HG02943 (cell line): Measurements from ENCODE around the gene TSHZ2.

Source experiments
- ATAC-seq: cut with Tn5 transposase; IDR thresholded peaks from one replicate; pipeline ENCODE4 v1.9.1; 2021; ENCODE audit warnings: mild to moderate bottlenecking, low read depth, moderate library complexity; ENCODE audit not compliant: unreplicated experiment

Gene TSHZ2

GRCh38 chr20:53183181-53183580 lies 211.0 kb downstream of the TSHZ2 start:
- no peak for ATAC-seq

DNA sequence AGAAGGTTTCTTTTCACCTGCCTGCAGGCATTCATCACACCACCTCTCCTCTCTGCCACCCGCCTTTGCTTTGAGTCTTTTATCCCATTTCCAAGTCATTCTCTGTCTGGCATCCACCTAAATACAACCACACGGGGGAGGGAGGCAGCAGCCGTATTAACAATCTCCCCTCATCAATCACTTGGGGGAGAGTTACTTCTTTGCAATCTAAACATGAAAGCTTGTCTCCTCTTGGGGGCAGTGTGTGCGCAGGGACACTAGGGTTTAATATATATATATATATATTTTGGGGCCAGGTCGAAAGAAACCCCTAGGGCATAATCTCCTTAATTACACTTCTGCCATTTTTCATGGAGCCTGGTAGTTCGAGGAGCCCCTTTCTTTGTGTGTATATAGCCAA lies 214.5 kb downstream of the TSHZ2 start:
- no peak for ATAC-seq

DNA sequence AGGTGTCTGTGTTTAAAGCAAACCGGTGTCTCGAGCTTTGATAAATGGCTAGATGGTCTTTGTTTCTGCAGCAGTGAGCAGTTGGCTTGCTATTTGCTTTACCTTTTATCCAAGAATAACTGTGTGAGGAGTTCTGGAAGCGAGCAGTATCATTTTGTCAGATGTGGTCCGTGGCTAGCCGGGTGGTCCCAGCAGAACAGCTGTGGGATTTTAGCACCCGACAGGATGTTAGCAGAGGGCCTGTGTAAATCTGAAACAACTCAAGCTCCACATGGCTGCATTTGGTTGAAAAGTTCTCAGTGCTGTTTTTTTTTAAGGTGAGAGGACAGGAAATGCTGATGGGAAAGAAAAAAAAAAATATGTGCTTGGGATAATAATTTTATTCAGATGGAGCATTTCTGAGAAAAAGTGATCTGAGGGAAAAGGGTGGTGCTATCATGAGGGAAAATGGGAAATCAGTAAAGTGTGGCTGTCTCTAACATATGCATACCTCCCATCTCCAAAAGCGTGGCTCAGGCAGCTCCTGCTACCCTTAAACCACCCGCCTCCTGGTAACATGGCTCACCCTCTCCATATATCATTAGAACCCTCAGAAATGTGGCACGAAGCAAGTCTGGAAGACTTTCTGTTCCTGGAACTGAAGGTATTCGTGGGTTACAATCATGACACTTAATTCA lies 215.4 kb downstream of the TSHZ2 start:
- no peak for ATAC-seq

- ATAC-seq: no peak
Measured at GRCh38 chr20:53190225-53190624, 218.1 kb downstream of the TSHZ2 start.

DNA sequence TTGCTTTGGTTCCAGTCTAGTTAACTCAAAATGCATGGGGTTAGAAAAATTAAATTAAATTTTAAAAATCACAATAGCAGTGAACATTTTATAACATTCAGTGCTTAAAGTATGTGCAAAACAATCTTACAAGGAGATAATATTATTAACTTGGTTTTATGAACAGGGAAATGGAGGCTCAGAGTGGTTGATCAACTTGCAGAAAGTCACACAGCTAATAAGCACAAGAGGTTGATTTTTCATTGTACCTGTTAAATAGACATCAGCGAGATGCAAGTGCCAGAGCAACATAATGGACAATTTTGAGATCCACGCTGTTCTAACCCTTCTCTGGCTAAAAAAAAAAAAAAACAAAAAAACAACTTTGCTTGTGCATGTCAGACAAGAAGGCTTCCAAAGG lies 219.8 kb downstream of the TSHZ2 start:
- ATAC-seq: no peak

DNA sequence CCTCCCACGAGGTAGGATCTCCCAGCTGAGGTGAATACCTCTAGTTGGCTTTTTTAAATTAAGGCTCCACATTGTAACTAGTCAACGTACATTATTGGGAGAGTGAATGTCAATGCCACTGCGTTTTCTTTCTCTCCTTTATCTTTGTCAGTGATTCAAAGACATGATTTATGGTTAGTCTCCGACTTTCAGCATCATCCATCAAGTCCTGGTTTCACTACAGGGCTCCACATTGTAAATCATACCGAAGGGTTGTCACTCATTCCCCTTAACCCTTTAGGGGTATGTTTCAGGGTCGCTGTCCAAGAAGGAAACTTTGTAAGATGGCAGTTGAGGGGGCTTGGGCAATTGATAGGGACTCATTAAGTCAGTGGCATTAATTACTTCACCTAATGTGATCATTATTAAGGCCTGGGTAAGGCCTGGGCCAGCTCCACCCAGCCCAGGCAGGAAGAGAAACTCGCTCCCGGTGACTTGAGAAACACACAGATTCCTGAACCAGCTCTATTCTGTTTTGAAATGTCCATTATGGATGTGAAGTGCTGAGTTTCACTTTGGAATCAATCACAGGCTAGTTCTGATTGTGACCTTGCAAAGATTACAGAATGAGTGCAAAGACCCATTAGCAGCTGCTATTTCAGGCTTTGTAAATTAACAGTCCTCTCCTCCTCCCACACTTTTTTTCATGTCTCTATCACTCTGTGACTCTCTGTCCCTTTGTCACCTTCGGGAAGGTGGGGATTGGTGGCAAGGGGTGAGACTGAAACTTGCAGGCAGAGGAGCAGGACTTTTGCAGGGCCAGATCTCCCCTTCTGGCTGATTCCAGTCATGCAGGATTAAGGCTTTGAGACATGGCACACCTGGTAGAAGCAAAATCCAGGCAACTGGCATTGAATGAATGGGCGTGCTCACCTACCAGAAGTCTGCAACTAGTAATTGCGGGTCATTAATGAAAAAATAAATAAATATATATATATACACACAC lies 222.4 kb downstream of the TSHZ2 start:
- no peak for ATAC-seq

DNA sequence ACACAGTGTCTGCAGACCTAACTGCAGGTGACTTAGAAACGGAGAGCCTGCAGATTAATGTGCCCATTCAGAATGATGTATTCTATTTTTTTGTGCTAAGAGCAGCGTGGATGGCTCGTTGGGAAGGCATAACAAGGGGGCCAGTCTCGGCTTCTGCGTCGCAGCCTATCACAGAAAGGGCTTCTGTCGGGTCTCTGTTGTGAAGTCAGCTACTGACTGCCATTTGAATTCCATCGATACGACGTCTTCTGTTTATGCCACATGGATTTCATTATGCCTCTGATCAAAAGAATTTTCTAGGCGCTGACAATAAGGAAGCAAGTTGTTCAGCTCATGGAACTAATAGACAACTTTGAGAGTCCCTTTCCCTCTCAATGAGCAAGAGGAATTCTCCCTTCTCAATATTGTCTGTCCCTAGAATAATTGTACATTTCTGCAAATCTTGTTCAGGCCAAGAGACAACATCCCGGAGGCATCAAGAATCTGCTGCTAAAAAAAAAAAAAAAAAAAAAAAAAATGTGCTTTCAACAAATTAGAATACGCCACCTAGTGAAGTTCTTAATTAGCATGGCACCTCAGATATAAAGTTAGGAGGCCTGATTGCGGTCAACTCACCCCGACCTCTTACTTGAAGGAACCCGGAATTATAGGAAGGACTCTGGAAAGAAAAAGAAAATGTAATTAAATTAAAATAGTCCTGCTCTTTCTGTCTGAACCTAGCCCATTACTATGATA lies 223.9 kb downstream of the TSHZ2 start:
- no peak for ATAC-seq

- no peak for ATAC-seq
Measured at GRCh38 chr20:53201588-53201987, 229.4 kb downstream of the TSHZ2 start.

DNA sequence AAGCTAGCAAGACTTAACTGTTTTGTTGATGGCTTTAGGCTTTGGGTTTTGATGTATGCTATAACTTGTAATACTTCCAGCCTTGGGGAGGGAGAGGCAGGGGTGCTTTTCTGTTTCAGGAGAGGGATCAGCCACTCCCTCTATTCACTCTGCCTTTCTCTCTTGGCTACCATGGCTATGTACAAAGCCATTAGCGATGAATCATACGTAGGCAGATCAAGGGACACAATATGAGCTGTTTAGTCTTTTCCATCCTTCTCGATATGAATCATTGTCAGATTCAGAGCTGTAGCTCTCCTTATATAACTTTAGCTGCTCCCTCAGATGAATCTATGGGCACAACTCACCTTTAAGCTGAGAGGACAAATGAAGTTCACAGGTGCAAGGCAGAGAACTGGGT lies 230.6 kb downstream of the TSHZ2 start:
- ATAC-seq: no peak

- no peak for ATAC-seq
Measured at GRCh38 chr20:53205046-53205445, 232.9 kb downstream of the TSHZ2 start.

DNA sequence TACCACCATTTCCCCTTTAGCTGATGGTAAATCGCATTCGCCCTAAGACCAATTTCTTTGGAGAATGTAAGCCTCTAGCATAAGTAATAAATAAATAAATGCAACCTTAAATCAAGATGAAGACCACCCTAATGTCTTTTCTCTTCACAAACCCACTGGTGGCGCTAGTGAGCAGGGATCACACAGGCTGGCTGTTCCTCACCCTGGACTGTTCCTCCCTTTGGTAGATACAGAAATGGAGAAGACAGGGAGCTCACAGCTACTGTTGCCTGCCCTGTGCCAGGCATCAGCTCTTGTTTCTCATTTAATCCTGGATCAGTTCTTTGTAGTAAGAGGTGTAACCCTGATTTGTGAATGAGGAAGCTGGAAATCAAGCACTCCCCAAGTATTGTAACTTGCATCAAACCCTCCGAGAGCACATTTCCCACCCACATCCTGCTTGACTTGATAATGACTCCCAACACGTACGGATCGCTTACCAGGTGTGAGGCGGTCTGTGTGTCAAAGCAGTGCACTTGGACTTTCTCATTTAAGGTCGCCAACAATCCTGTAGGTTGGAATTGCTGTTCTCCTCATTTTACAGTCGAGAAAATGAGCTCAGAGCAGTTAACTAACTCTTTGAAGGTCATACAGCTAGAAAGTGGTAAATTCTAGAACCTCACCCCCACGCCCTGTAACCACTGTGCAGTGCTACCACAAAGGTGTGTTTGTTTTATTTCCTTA lies 236.1 kb downstream of the TSHZ2 start:
- ATAC-seq: no peak

DNA sequence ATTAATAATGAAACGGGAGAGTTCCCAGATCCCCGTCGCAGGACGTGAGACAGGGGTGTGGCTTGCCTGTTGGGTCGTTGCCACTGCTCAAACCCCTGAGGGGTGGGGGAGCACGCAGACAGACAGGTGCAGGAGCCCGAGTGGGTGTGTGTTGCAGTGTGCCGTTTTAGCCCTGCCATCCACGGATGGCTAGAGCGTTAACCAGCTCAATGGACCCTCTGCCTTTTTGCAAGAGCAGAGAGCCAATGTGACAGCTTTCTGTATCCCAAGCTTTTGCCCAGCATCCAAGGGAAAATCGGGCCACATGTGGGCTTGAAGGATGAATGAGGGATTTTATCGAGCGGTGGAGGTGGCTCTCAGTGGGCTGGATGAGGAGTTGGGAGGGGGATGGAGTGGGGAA lies 237.9 kb downstream of the TSHZ2 start:
- no peak for ATAC-seq

DNA sequence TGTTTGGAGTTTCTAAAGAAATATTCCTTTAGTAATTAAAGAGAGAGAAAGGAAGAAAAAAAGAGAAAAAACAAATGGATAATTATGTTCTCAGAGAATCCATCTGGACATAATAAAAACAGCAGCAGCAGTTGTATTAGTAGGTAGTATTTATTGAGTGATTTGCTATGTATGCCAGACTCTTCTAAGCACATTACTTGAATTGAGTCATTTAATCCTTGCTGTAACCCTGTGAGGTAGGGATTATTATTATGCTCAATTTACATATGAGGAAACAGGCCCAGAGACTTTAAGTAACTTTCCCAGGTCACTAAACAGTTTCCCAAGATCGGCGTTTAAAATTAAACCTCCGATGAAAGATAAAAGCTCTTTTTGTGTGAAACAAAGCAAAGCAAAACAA lies 238.8 kb downstream of the TSHZ2 start:
- no peak for ATAC-seq

GRCh38 chr20:53212018-53212417 lies 239.9 kb downstream of the TSHZ2 start:
- no peak for ATAC-seq

DNA sequence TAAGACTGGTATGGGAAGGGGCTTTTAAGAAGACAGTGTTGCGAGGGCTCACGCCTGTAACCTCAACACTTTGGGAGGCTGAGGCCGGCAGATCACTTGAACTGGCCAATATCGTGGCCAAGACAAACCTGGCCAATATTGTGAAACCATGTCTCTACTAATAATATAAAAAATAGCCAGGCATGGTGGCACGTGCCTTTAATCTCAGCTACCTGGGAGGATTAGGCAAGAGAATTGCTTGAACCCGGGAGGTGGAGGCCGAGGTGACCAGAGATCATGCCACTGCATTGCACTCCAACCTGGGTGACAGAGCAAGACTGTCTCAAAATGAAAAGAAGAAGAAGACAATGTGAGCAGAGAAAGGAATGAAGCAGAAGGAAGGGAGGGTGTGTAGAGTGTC lies 242.2 kb downstream of the TSHZ2 start:
- no peak for ATAC-seq

GRCh38 chr20:53215166-53215565 lies 243.0 kb downstream of the TSHZ2 start:
- ATAC-seq: no peak

GRCh38 chr20:53216478-53216855 lies 244.3 kb downstream of the TSHZ2 start:
- no peak for ATAC-seq

DNA sequence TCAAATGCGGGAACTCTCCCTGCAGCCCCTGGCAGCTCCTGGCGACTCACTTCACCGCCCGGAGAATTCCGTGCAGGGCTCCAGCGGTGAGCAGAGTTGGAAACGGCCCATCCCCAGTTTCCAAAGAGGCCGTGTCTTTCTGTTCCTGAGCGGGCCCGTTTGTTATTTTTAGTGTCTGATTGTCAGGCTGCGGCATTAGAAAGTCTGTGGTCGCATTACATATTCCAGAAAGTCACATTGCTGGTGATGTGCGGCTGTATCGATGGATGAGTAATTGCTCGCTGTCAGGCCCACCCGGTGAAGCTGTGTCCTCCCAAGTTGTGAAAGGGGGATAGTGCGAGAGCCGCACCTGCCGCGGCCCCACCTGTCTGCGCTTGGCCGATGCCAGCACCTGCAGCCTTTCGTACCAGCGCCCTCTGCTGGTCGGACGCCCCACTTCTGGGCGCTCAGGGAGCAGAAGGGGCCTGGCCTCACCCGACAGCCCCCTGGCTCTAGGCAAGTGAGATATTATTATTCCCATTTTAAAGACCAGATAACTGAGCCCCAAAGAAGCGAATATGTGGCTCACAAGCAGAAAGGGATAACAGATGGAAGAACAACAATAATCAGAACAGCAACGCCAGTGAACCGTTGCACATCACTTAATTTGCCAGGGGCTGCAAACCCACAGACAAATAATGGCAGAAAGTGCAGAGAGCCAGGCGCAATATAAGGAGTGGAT lies 244.9 kb downstream of the TSHZ2 start:
- ATAC-seq: no peak

- no peak for ATAC-seq
Measured at GRCh38 chr20:53220482-53221307, 248.5 kb downstream of the TSHZ2 start.
